Activated CD8-positive, alpha-beta memory T cell treated with anti-CD3 and anti-CD28 coated beads, Interleukin-2, amount 10 ng/mL, durations not matched to agents 7 days and 5 days (primary cell): ENCODE results near the gene GPR171. TPM values are rescaled to one million over a fixed set of nuclear protein-coding genes. Genes with fewer than 3 reads are reported as not detected.

Source experiments
- ATAC-seq: fragments of 150-1000 bp; cut with Tn5 transposase; one replicate; pipeline ENCODE4 v1.10.0; 2021; ENCODE audit warnings: moderate library complexity
- CTCF ChIA-PET: fragments of 350-600 bp; sonication (Branson Sonifier 250); formaldehyde crosslinking; loops from one replicate; lab custom pipeline; 2021; ENCODE audit warnings: antibody characterized with exemption; lab: Charles Lee
- DNase-seq: peaks from one replicate; pipeline ENCODE4 v3.0.0-alpha.2; 2020
- H3K27ac Mint-ChIP-seq: one replicate; pipeline ENCODE4 v1.8.0; 2021; ENCODE audit warnings: mild to moderate bottlenecking, mixed read lengths
- H3K27me3 Mint-ChIP-seq: one replicate; pipeline ENCODE4 v1.8.0; 2021; ENCODE audit warnings: mixed read lengths
- H3K36me3 Mint-ChIP-seq: one replicate; pipeline ENCODE4 v1.8.0; 2021; ENCODE audit warnings: mild to moderate bottlenecking, mixed read lengths
- H3K4me1 Mint-ChIP-seq: one replicate; pipeline ENCODE4 v1.8.0; 2021; ENCODE audit warnings: mixed read lengths
- H3K4me3 Mint-ChIP-seq: one replicate; pipeline ENCODE4 v1.8.0; 2021; ENCODE audit warnings: mild to moderate bottlenecking, moderate library complexity, mixed read lengths
- H3K9me3 Mint-ChIP-seq: one replicate; pipeline ENCODE4 v1.8.0; 2022; ENCODE audit warnings: low read depth, mixed read lengths
- total RNA-seq, 2 experiments: library from RNA; stranded (reverse); gene quantifications; one replicate each; pipeline ENCODE4 v1.2.3, GENCODE V29; 2021

Gene GPR171
- total RNA-seq, 2 experiments from 2014 or later = 153 to 218 TPM

GRCh38 chr3:151226825-151227224 lies 23.8 kb upstream of the GPR171 start:
- Mint-ChIP-seq H3K9me3 (peaks cover 10% of the 10 kb centered on the region), H3K27me3 (no peaks in the 10 kb centered on the region), H3K4me3 (no peak overlapping the region), H3K36me3 (peaks cover 16% of the 10 kb centered on the region), H3K27ac (peak overlapping the region; percentile 77), H3K4me1 (peaks cover 55% of the 10 kb centered on the region)
- no peak for DNase-seq
- ATAC-seq = no peak
- CTCF ChIA-PET = interaction anchor here (0.8 to 13.4 kb wide), 20 partner anchors 9 to 692 kb away, joined by 3 to 222 read pairs (median 7); partner anchors contain the start of gene P2RY14

GRCh38 chr3:151226088-151226563 lies 23.1 kb upstream of the GPR171 start:
- ATAC-seq = no peak
- CTCF ChIA-PET = interaction anchor here (1.2 to 13.4 kb wide), 10 partner anchors 9 to 102 kb away, joined by 5 to 222 read pairs (median 10); partner anchors contain the start of gene P2RY14
- H3K9me3 Mint-ChIP-seq = peaks cover 12% of the 10 kb centered on the region

GRCh38 chr3:151225040-151225975 lies 22.3 kb upstream of the GPR171 start:
- H3K27ac Mint-ChIP-seq = peak overlapping the region; percentile 48
- DNase-seq (no peak), ATAC-seq (no peak)
- no peaks in the 10 kb centered on the region for H3K27me3 Mint-ChIP-seq
- H3K4me1 Mint-ChIP-seq = peaks cover 46% of the 10 kb centered on the region
- peaks cover 29% of the 10 kb centered on the region for H3K36me3 Mint-ChIP-seq
- CTCF ChIA-PET = interaction anchor here (0.9 to 13.4 kb wide), 10 partner anchors 8 to 103 kb away, joined by 4 to 222 read pairs (median 7); partner anchors contain the start of gene P2RY14
- no peak overlapping the region for H3K4me3 Mint-ChIP-seq
- H3K9me3 Mint-ChIP-seq = peaks cover 19% of the 10 kb centered on the region

More at GRCh38 chr3:151226088-151226563, 23.1 kb upstream of the GPR171 start:
- no peak for DNase-seq
- peaks cover 21% of the 10 kb centered on the region for H3K36me3 Mint-ChIP-seq
- peaks cover 54% of the 10 kb centered on the region for H3K4me1 Mint-ChIP-seq
- H3K4me3 Mint-ChIP-seq = no peak overlapping the region
- H3K27ac Mint-ChIP-seq = peak overlapping the region; percentile 48
- no peaks in the 10 kb centered on the region for H3K27me3 Mint-ChIP-seq

- CTCF ChIA-PET = interaction anchor here (0.6 to 13.4 kb wide), 9 partner anchors 9 to 104 kb away, joined by 3 to 222 read pairs (median 7); partner anchors contain the start of gene P2RY14
These were observed 21.4 kb upstream of the GPR171 start for GRCh38 chr3:151224268-151224866.

GRCh38 chr3:151219056-151219455 lies 16.0 kb upstream of the GPR171 start:
- H3K4me3 Mint-ChIP-seq = no peak overlapping the region
- peaks cover 19% of the 10 kb centered on the region for H3K9me3 Mint-ChIP-seq
- DNase-seq (no peak), ATAC-seq (peak; percentile 45)
- H3K27ac Mint-ChIP-seq = no peak overlapping the region
- peaks cover 16% of the 10 kb centered on the region for H3K4me1 Mint-ChIP-seq
- no peaks in the 10 kb centered on the region for H3K27me3 Mint-ChIP-seq
- H3K36me3 Mint-ChIP-seq = peaks cover 31% of the 10 kb centered on the region
- CTCF ChIA-PET = interaction anchor here (0.7 to 1.9 kb wide), 3 partner anchors 12 to 133 kb away, joined by 3 to 7 read pairs (median 3); no protein-coding TSS in a partner anchor

More at GRCh38 chr3:151224268-151224866, 21.4 kb upstream of the GPR171 start:
- Mint-ChIP-seq H3K4me1 (peaks cover 45% of the 10 kb centered on the region), H3K36me3 (peaks cover 29% of the 10 kb centered on the region), H3K27ac (peak overlapping the region; percentile 16), H3K4me3 (no peak overlapping the region), H3K9me3 (peaks cover 19% of the 10 kb centered on the region), H3K27me3 (no peaks in the 10 kb centered on the region)
- DNase-seq (no peak), ATAC-seq (no peak)

GRCh38 chr3:151218136-151218535 lies 15.1 kb upstream of the GPR171 start:
- no peak overlapping the region for H3K4me3 Mint-ChIP-seq
- peaks cover 17% of the 10 kb centered on the region for H3K4me1 Mint-ChIP-seq
- ATAC-seq (no peak), DNase-seq (no peak)
- CTCF ChIA-PET = interaction anchor here (0.9 to 2.0 kb wide), 4 partner anchors 9 to 50 kb away, joined by 4 to 7 read pairs (median 6); no protein-coding TSS in a partner anchor
- no peaks in the 10 kb centered on the region for H3K27me3 Mint-ChIP-seq
- peaks cover 19% of the 10 kb centered on the region for H3K9me3 Mint-ChIP-seq
- H3K27ac Mint-ChIP-seq = no peak overlapping the region
- H3K36me3 Mint-ChIP-seq = peaks cover 28% of the 10 kb centered on the region

- DNase-seq (no peak), ATAC-seq (no peak)
- Mint-ChIP-seq H3K4me1 (peaks cover 19% of the 10 kb centered on the region), H3K36me3 (peaks cover 16% of the 10 kb centered on the region), H3K4me3 (no peak overlapping the region), H3K27ac (no peak overlapping the region), H3K9me3 (peaks cover 9% of the 10 kb centered on the region), H3K27me3 (no peaks in the 10 kb centered on the region)
- CTCF ChIA-PET = interaction anchor here (0.7 to 2.0 kb wide), 6 partner anchors 10 to 67 kb away, joined by 3 to 7 read pairs (median 6); no protein-coding TSS in a partner anchor
These were observed 13.9 kb upstream of the GPR171 start for GRCh38 chr3:151216641-151217607.

- Mint-ChIP-seq H3K4me1 (peaks cover 40% of the 10 kb centered on the region), H3K27me3 (no peaks in the 10 kb centered on the region), H3K27ac (no peak overlapping the region), H3K4me3 (no peak overlapping the region), H3K36me3 (peaks cover 3% of the 10 kb centered on the region), H3K9me3 (no peaks in the 10 kb centered on the region)
- CTCF ChIA-PET = interaction anchor here (1.0 to 2.9 kb wide), 3 partner anchors 10 to 46 kb away, joined by 4 to 12 read pairs (median 5); no protein-coding TSS in a partner anchor
- no peak for DNase-seq
- ATAC-seq = no peak
These were observed 11.4 kb upstream of the GPR171 start for GRCh38 chr3:151214459-151214858.

- DNase-seq (no peak), ATAC-seq (no peak)
- Mint-ChIP-seq H3K4me3 (no peak overlapping the region), H3K4me1 (peaks cover 41% of the 10 kb centered on the region), H3K27me3 (no peaks in the 10 kb centered on the region), H3K36me3 (peaks cover 3% of the 10 kb centered on the region), H3K9me3 (no peaks in the 10 kb centered on the region), H3K27ac (no peak overlapping the region)
- CTCF ChIA-PET = interaction anchor here (2.9 kb wide), 1 partner anchor 46 kb away, joined by 12 read pairs; no protein-coding TSS in a partner anchor
These were observed 10.9 kb upstream of the GPR171 start for GRCh38 chr3:151213881-151214280.

GRCh38 chr3:151213151-151213550 lies 10.1 kb upstream of the GPR171 start:
- no peak for ATAC-seq
- Mint-ChIP-seq H3K27ac (no peak overlapping the region), H3K36me3 (peaks cover 3% of the 10 kb centered on the region), H3K4me3 (no peak overlapping the region), H3K9me3 (no peaks in the 10 kb centered on the region), H3K27me3 (no peaks in the 10 kb centered on the region), H3K4me1 (peaks cover 47% of the 10 kb centered on the region)
- DNase-seq = no peak
- CTCF ChIA-PET = interaction anchor here (1.2 to 2.9 kb wide), 2 partner anchors 45 to 69 kb away, joined by 3 to 12 read pairs; no protein-coding TSS in a partner anchor

- Mint-ChIP-seq H3K27ac (peak overlapping the region; percentile 90), H3K9me3 (no peaks in the 10 kb centered on the region), H3K4me3 (peak overlapping the region; percentile 52), H3K4me1 (peaks cover 61% of the 10 kb centered on the region), H3K27me3 (no peaks in the 10 kb centered on the region), H3K36me3 (peaks cover 2% of the 10 kb centered on the region)
- ATAC-seq (peak; percentile 46), DNase-seq (peak; percentile 57)
- CTCF ChIA-PET = interaction anchor here (0.8 to 5.7 kb wide), 21 partner anchors 8 to 628 kb away, joined by 3 to 63 read pairs (median 4); partner anchors contain the start of genes GPR171 and P2RY14
These were observed 7.8 kb upstream of the GPR171 start for GRCh38 chr3:151210676-151211381.
